ENCODE measurements around the gene FBXL12. TPM values are rescaled to one million over a fixed set of nuclear protein-coding genes. Genes with fewer than 3 reads are reported as not detected.

FBXL12 gene
- total and polyA plus RNA-seq, 7 donors = 10.4 to 22.1 (median 14.6) TPM

- Histone ChIP-seq H3K4me1 (no peaks in the 10 kb centered on the region), H3K9me3 (peaks cover 7% of the 10 kb centered on the region), H3K27me3 (ENCODE audit: insufficient read depth in 3 of 3, low read length in 2 of 3) (no peaks in the 10 kb centered on the region), H3K36me3 (ENCODE audit: insufficient read depth in 1 of 2, low read depth in 1 of 2) (peaks cover 3 to 94% of the 10 kb centered on the region in 2 donors), H3K27ac (no peak overlapping the region), H3K4me3 (no peak overlapping the region)
- no peak for ATAC-seq
- no peak for TF ChIP-seq CTCF (IDR thresholded peaks at IDR 0.05)
- 73 to 84% (median 78%) methylated on average over 9 of the region's 9 CpGs for WGBS, 3 donors
- intact Hi-C loops (cut with DNase I) = no loop called here
- DNase-seq = no peak
Observed at GRCh38 chr19:9842834-9843625, 24.2 kb upstream of the FBXL12 start.

GRCh38 chr19:9839415-9839814, 20.5 kb upstream of the FBXL12 start:
- 72 to 90% (median 77%) methylated on average over 1 of the region's 1 CpG for WGBS, 3 donors
- Histone ChIP-seq H3K4me3 (no peak overlapping the region), H3K9me3 (peaks cover 7% of the 10 kb centered on the region), H3K27ac (no peak overlapping the region), H3K27me3 (ENCODE audit: insufficient read depth in 3 of 3, low read length in 2 of 3) (no peaks in the 10 kb centered on the region), H3K4me1 (peaks cover 12% of the 10 kb centered on the region), H3K36me3 (ENCODE audit: insufficient read depth in 1 of 2, low read depth in 1 of 2) (peaks cover 3 to 64% of the 10 kb centered on the region in 2 donors)
- ATAC-seq (no peak), DNase-seq (no peak)
- no peak for TF ChIP-seq CTCF (IDR thresholded peaks at IDR 0.05)
- intact Hi-C loops (cut with DNase I) = loop anchor here in 1 of 2 donors (10.0 kb wide), 1 partner anchor 495 kb away; the partner anchor contains the start of genes ICAM3 and RAVER1

- Histone ChIP-seq H3K9me3 (peaks cover under 1% of the 10 kb centered on the region), H3K4me3 (no peak overlapping the region), H3K27ac (no peak overlapping the region), H3K4me1 (peaks cover 12% of the 10 kb centered on the region), H3K27me3 (ENCODE audit: insufficient read depth in 3 of 3, low read length in 2 of 3) (no peaks in the 10 kb centered on the region), H3K36me3 (ENCODE audit: insufficient read depth in 1 of 2, low read depth in 1 of 2) (peaks cover under 1 to 53% of the 10 kb centered on the region in 2 donors)
- intact Hi-C loops (cut with DNase I) = loop anchor here in 1 of 2 donors (10.0 kb wide), 1 partner anchor 496 kb away; the partner anchor contains the start of genes ICAM3 and RAVER1
- no peak for DNase-seq
- no peak for ATAC-seq
- no peak for TF ChIP-seq CTCF (IDR thresholded peaks at IDR 0.05)
- whole genome bisulfite sequencing, 3 donors = 88 to 91% (median 89%) methylated on average over 15 of the region's 15 CpGs
Observed at GRCh38 chr19:9838324-9838723, 19.4 kb upstream of the FBXL12 start.

- peak overlapping the region; percentile 96 for H3K4me3 ChIP-seq
- H3K27ac ChIP-seq = no peak overlapping the region
- DNase-seq = no peak
- intact Hi-C loops (cut with DNase I) = loop anchor here in 1 of 2 donors (10.0 kb wide), 1 partner anchor 499 kb away; the partner anchor contains the start of genes ICAM3 and RAVER1
- ATAC-seq = no peak
- H3K4me1 ChIP-seq = peaks cover 12% of the 10 kb centered on the region
- no peak for TF ChIP-seq CTCF (IDR thresholded peaks at IDR 0.05)
- WGBS, 3 donors = 1 to 3% (median 2%) methylated on average over 5 of the region's 5 CpGs
- H3K27me3 ChIP-seq (ENCODE audit: insufficient read depth in 3 of 3, low read length in 2 of 3) = no peaks in the 10 kb centered on the region
- H3K9me3 ChIP-seq = no peaks in the 10 kb centered on the region
- peaks cover 0 to 30% of the 10 kb centered on the region in 2 donors for H3K36me3 ChIP-seq (ENCODE audit: insufficient read depth in 1 of 2, low read depth in 1 of 2)
Observed at GRCh38 chr19:9836021-9836420, 17.1 kb upstream of the FBXL12 start.
